ENCODE measurements around the gene ABHD3.

DNA sequence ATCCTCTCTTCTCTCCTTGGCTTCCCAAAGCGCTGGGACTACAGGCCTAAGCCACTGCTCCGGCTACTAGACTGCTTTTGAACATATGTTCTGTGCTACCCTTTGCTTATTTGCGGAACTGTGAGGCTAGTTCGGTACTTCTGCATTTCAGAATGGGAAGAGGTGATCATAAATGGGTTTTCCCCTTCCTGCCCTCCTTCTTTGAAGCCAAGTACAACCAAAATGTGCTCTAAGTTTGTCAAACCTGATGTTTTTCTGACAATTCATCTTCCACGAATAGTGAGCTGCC, 102.3 kb downstream of the ABHD3 start:
- TF ChIP-seq, protein P1, sequence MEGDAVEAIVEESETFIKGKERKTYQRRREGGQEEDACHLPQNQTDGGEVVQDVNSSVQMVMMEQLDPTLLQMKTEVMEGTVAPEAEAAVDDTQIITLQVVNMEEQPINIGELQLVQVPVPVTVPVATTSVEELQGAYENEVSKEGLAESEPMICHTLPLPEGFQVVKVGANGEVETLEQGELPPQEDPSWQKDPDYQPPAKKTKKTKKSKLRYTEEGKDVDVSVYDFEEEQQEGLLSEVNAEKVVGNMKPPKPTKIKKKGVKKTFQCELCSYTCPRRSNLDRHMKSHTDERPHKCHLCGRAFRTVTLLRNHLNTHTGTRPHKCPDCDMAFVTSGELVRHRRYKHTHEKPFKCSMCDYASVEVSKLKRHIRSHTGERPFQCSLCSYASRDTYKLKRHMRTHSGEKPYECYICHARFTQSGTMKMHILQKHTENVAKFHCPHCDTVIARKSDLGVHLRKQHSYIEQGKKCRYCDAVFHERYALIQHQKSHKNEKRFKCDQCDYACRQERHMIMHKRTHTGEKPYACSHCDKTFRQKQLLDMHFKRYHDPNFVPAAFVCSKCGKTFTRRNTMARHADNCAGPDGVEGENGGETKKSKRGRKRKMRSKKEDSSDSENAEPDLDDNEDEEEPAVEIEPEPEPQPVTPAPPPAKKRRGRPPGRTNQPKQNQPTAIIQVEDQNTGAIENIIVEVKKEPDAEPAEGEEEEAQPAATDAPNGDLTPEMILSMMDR (conservative IDR thresholded peaks at IDR 0.05; ENCODE audit: low read length): no peak
- no peak for TF ChIP-seq EZH2phosphoT487 (IDR thresholded peaks at IDR 0.05; ENCODE audit: borderline replicate concordance, low read depth, low read length)
